NCI-H460 (cell line): ENCODE results near the gene UNC119B. TPM values are rescaled to one million over a fixed set of nuclear protein-coding genes. Genes with fewer than 3 reads are reported as not detected.
A peak's percentile ranks its signal among the peaks of the same experiment; 100 is the strongest.
"Not testable (repeated sequence)": the region's sequence is repeated elsewhere in the genome, so short reads cannot be mapped to it uniquely, and the experiment has no call there.

ENCODE experiments used
- DNase-seq: peaks from one replicate; pipeline ENCODE4 v3.0.0-alpha.2; 2016; ENCODE audit warnings: low read depth; ENCODE audit errors: extremely low read depth
- polyA plus RNA-seq: library from polyadenylated mRNA; depleted of rRNA; stranded (reverse); fragments of >200 nt; gene quantifications from 2 replicates; pipeline ENCODE4 v1.2.3, GENCODE V29; 2014; cell fraction: nucleus; rRNA removed
- total RNA-seq: library from RNA; depleted of rRNA; stranded (reverse); fragments of >200 nt; shearing (Covaris generic); gene quantifications from 2 replicates; pipeline ENCODE4 v1.2.3, GENCODE V29; 2014; rRNA removed

Gene UNC119B
- 17.9 and 18.0 TPM in 2 replicates for total RNA-seq
- 31.9 and 38.4 TPM in 2 replicates for polyA plus RNA-seq

- DNase-seq, result peak; percentile 47
Observed at GRCh38 chr12:120710031-120710804, at the start of gene UNC119B. UNC119B (plus strand) TSS chr12:120710458; CDS start chr12:120710475, 17 bp downstream.

- no peak for DNase-seq
Observed at GRCh38 chr12:120661432-120661831, 48.8 kb upstream of the UNC119B start.

DNA sequence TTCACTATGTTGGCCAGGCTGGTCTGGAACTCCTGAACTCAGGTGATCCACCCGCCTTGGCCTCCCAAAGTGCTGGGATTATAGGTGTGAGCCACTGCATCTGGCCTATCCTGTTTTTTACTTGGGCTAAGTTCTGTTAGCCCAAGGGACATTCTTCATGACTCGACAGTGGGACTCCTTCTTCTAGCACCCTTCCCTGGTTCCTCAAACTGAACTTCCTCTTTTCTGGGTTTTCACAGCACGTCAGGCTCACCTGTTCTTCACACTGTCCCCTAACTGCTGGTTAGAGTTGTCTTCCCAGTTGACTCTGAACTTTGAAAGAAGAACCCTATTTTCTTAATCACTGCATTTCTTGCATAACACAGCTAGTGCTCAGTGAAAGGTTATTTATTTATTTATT lies 47.4 kb upstream of the UNC119B start:
- no peak for DNase-seq

GRCh38 chr12:120663741-120664140 lies 46.5 kb upstream of the UNC119B start:
- no peak for DNase-seq

DNA sequence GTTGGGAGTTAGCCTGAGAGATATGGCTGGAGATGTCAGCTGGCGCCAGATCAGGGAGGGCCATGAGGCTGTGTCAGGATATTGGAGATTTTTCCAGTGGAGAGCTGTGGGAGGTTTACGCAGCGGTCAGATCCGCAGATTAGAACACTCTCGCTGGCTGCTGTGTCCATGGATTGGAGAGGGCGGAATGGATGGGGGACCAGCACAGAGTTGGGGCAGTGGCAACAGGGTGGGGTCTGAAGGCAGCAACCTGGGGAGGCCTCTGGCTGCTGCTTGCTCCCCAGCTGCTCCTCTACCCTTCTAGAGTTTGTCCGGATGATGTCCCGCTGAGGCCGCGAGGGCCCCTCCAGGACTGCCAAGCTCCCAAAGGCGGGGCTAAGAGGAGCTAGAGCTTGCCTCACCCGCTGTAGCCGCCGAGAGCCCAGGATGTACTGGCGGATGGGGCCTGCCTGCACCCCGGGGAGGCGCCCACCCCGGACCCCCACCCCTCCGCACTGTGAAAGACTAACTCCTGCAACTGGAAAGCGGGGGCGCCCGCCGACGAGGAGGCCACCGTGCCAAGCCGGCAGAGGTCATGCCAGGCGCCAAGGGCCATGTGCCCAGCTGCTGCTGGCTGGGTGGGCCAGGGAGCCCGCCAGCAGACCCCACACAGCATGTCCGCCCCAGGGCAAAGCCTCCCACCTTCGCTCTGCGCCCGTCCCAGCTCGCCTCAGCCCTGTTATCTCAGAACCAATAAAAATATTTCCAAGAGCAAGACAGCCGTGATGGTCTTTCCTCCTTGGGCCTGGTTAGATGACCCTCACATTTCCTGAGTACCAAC lies 43.5 kb upstream of the UNC119B start:
- DNase-seq, result no peak

DNA sequence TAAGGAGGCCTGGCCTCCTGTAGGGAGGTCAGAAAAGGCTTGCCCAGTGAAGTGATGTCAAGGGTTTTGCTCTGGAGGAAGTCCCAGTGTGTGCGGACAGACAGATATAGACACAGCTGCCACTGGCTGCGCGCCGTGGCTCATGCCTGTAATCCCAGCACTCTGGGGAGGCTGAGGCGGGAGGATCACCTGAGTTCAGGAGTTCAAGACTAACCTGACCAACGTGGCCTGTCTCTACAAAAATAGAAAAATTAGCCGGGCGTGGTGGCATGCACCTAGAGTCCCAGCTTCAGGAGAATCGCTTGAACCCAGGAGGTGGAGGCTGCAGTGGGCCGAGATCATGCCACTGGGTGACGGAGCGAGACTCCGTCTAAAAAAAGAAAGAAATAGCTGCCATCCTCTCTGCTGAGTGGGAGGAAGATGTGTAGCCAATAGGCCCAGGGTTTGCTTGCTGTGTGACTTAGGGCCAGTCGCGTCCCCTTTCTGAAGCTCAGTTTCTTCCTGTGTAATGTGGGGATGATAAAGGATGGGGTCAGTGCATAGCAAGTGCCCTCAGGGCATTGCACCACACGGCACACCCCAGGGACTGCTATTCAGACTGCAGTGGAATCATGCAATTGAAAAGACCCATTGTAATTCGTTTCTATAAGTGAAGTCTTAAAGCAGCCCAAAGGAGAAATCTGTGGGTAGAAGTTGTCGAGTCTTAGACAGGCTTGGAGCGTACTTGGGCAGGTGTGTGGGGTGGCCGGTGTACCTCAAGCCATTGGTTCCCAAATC lies 42.0 kb upstream of the UNC119B start:
- no peak for DNase-seq

- no peak for DNase-seq
Observed at GRCh38 chr12:120668868-120669840, 41.1 kb upstream of the UNC119B start.

DNA sequence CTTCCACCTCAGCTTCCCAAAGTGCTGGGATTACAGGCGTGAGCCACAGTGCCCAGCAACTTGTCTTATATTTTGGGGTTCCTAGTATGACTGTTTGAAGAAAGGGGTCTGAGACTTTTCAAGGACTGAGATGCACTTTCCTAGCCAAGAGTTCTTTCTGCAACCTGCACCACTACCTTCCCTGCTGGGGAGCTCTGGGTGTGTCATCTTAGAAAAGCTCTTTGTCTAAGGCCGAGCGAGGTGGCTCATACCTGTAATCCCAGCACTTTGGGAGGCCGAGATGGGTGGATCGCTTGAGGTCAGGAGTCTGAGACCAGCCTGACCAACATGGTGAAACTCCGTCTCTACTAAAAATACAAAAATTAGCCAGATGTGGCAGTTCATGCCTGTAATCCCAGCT lies 40.0 kb upstream of the UNC119B start:
- DNase-seq, result not testable (repeated sequence)

- DNase-seq, result no peak
Observed at GRCh38 chr12:120670667-120671066, 39.6 kb upstream of the UNC119B start.

- no peak for DNase-seq
Observed at GRCh38 chr12:120674097-120674636, 36.1 kb upstream of the UNC119B start.

- no peak for DNase-seq
Observed at GRCh38 chr12:120677765-120678473, 32.3 kb upstream of the UNC119B start.

GRCh38 chr12:120678572-120678971 lies 31.7 kb upstream of the UNC119B start:
- no peak for DNase-seq

GRCh38 chr12:120680165-120680738 lies 30.0 kb upstream of the UNC119B start:
- DNase-seq, result no peak

- DNase-seq, result no peak
Observed at GRCh38 chr12:120684523-120684932, 25.7 kb upstream of the UNC119B start.

GRCh38 chr12:120685522-120685921 lies 24.7 kb upstream of the UNC119B start:
- no peak for DNase-seq

- DNase-seq, result peak; percentile 99
Observed at GRCh38 chr12:120686151-120686689, 24.0 kb upstream of the UNC119B start.

- peak; percentile 98 for DNase-seq
Observed at GRCh38 chr12:120686690-120687577, 23.3 kb upstream of the UNC119B start, which contains the start of gene MLEC. MLEC (plus strand) TSS chr12:120687149; CDS start chr12:120687297, 148 bp downstream.
